NOMO-1 (cell line): Measurements from ENCODE around the gene RPGR.
A peak's percentile ranks its signal among the peaks of the same experiment; 100 is the strongest.

ENCODE experiments used
- DNase-seq, 2 experiments: peaks; one replicate each; lab custom pipeline; 2025; ENCODE audit not compliant: unreplicated experiment in 2 of 2; lab: John Stamatoyannopoulos, UW

RPGR gene

GRCh38 chrX:38271154-38271716, 56.1 kb downstream of the RPGR start:
- peak; percentile 13 to 59 for DNase-seq

GRCh38 chrX:38268011-38268410, 59.3 kb downstream of the RPGR start:
- DNase-seq = no peak

- DNase-seq = no peak
Measured at GRCh38 chrX:38262715-38263620, 64.3 kb downstream of the RPGR start.

- peak in 1 of 2 experiments; percentile 4 for DNase-seq
Measured at GRCh38 chrX:38260231-38260630, 67.1 kb downstream of the RPGR start.

GRCh38 chrX:38256019-38256418, 71.3 kb downstream of the RPGR start:
- DNase-seq = no peak

- DNase-seq = no peak
Measured at GRCh38 chrX:38249965-38250364, 77.3 kb downstream of the RPGR start.

- no peak for DNase-seq
Measured at GRCh38 chrX:38247051-38247450, 80.3 kb downstream of the RPGR start.

- no peak for DNase-seq
Measured at GRCh38 chrX:38240541-38240940, 86.8 kb downstream of the RPGR start.

- DNase-seq = no peak
Measured at GRCh38 chrX:38236901-38237615, 90.3 kb downstream of the RPGR start.

GRCh38 chrX:38233891-38234667, 93.2 kb downstream of the RPGR start:
- DNase-seq = no peak

- no peak for DNase-seq
Measured at GRCh38 chrX:38232079-38232686, 95.1 kb downstream of the RPGR start.

GRCh38 chrX:38225093-38225492, 102.2 kb downstream of the RPGR start:
- no peak for DNase-seq

- no peak for DNase-seq
Measured at GRCh38 chrX:38224160-38224559, 103.1 kb downstream of the RPGR start.

- no peak for DNase-seq
Measured at GRCh38 chrX:38221391-38221929, 105.8 kb downstream of the RPGR start.

- no peak for DNase-seq
Measured at GRCh38 chrX:38220415-38221390, 106.6 kb downstream of the RPGR start, which contains the start of gene SRPX. Gene SRPX (minus strand): TSS chrX:38220871. CDS start chrX:38220792, 79 bp downstream.

GRCh38 chrX:38220024-38220414, 107.3 kb downstream of the RPGR start:
- DNase-seq = peak; percentile 38 to 46
